Neural cell (in vitro differentiated cells): ENCODE data around the gene OCIAD2.

Experiments used
- EP300 ChIP-seq: fragments of 450-650 bp; conservative IDR thresholded peaks from 2 replicates; pipeline ENCODE4 v1.6.1; 2014; ENCODE audit warnings: antibody characterized with exemption, mild to moderate bottlenecking, moderate library complexity; ENCODE audit not compliant: poor library complexity, severe bottlenecking
- EZH2 ChIP-seq: fragments of 200-600, 300-800 bp; shearing (Covaris generic), sonication (generic); IDR thresholded peaks from 2 replicates; pipeline ENCODE4 v1.6.1; 2014; ENCODE audit warnings: antibody characterized with exemption, low read length, borderline replicate concordance, mild to moderate bottlenecking; ENCODE audit not compliant: insufficient read depth, poor library complexity, severe bottlenecking
- MXI1 ChIP-seq: fragments of 450-650 bp; conservative IDR thresholded peaks from 2 replicates; pipeline ENCODE4 v1.6.1; 2014; ENCODE audit warnings: antibody characterized with exemption, mild to moderate bottlenecking; ENCODE audit not compliant: poor library complexity, severe bottlenecking
- POLR2AphosphoS5 ChIP-seq: IDR thresholded peaks from 2 replicates; pipeline ENCODE4 v1.6.1; 2012
- RAD21 ChIP-seq: fragments of 450-650 bp; conservative IDR thresholded peaks from 2 replicates; pipeline ENCODE4 v1.6.1; 2014; ENCODE audit warnings: antibody characterized with exemption, mild to moderate bottlenecking, moderate library complexity
- SMC3 ChIP-seq: fragments of 450-650 bp; conservative IDR thresholded peaks from 2 replicates; pipeline ENCODE4 v1.6.1; 2014; ENCODE audit warnings: antibody characterized with exemption, mild to moderate bottlenecking, moderate library complexity; ENCODE audit not compliant: poor library complexity
- TAF1 ChIP-seq: IDR thresholded peaks from 2 replicates; pipeline ENCODE4 v1.6.1; 2012; ENCODE audit warnings: low read depth
- TF ChIP-seq, protein P1 (sequence below): IDR thresholded peaks from 2 replicates; pipeline ENCODE4 v1.6.1; 2012; ENCODE audit warnings: borderline replicate concordance
- TF ChIP-seq, protein P2 (sequence below): fragments of 450-650 bp; IDR thresholded peaks from 2 replicates; pipeline ENCODE4 v1.5.1; 2014; ENCODE audit warnings: antibody characterized with exemption, mild to moderate bottlenecking, moderate library complexity; ENCODE audit not compliant: poor library complexity, severe bottlenecking

DNA sequence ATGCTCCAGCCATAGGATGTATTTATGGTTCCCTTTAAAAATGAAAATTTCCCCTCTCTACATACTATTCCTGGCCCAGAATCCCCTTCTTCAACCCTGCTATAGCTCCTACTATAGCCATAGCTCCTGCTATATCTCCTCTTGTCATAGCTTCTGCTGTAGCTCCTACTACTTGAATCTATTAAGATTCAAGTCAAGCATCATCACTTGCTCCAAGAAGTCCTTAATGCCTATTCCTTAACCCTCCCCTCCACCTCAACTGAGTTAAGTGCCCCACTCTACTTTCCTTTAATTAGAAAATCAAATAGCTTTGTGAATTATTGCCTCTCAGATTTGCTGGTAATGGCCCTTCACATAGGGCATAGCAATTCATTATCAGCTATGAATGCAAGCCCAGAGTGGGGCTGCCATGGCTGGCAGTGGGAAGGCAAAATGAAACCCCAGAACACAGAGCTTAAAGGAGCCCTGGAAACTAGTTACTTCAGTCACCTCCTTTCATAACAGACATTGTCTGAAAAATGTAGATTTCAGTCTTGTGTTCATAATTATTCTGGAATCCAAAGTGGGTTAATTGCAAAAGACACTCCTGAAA, 15.4 kb downstream of the OCIAD2 start:
- TF ChIP-seq, protein P1, sequence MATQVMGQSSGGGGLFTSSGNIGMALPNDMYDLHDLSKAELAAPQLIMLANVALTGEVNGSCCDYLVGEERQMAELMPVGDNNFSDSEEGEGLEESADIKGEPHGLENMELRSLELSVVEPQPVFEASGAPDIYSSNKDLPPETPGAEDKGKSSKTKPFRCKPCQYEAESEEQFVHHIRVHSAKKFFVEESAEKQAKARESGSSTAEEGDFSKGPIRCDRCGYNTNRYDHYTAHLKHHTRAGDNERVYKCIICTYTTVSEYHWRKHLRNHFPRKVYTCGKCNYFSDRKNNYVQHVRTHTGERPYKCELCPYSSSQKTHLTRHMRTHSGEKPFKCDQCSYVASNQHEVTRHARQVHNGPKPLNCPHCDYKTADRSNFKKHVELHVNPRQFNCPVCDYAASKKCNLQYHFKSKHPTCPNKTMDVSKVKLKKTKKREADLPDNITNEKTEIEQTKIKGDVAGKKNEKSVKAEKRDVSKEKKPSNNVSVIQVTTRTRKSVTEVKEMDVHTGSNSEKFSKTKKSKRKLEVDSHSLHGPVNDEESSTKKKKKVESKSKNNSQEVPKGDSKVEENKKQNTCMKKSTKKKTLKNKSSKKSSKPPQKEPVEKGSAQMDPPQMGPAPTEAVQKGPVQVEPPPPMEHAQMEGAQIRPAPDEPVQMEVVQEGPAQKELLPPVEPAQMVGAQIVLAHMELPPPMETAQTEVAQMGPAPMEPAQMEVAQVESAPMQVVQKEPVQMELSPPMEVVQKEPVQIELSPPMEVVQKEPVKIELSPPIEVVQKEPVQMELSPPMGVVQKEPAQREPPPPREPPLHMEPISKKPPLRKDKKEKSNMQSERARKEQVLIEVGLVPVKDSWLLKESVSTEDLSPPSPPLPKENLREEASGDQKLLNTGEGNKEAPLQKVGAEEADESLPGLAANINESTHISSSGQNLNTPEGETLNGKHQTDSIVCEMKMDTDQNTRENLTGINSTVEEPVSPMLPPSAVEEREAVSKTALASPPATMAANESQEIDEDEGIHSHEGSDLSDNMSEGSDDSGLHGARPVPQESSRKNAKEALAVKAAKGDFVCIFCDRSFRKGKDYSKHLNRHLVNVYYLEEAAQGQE, result no peak
- TF ChIP-seq, protein P2, sequence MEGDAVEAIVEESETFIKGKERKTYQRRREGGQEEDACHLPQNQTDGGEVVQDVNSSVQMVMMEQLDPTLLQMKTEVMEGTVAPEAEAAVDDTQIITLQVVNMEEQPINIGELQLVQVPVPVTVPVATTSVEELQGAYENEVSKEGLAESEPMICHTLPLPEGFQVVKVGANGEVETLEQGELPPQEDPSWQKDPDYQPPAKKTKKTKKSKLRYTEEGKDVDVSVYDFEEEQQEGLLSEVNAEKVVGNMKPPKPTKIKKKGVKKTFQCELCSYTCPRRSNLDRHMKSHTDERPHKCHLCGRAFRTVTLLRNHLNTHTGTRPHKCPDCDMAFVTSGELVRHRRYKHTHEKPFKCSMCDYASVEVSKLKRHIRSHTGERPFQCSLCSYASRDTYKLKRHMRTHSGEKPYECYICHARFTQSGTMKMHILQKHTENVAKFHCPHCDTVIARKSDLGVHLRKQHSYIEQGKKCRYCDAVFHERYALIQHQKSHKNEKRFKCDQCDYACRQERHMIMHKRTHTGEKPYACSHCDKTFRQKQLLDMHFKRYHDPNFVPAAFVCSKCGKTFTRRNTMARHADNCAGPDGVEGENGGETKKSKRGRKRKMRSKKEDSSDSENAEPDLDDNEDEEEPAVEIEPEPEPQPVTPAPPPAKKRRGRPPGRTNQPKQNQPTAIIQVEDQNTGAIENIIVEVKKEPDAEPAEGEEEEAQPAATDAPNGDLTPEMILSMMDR, result no peak
- TF ChIP-seq TAF1 (no peak), SMC3 (no peak), POLR2AphosphoS5 (no peak), MXI1 (no peak), EZH2 (no peak), EP300 (no peak), RAD21 (no peak)
